Neural crest cell (in vitro differentiated cells): ENCODE results near the gene ATL1. TPM values are rescaled to one million over a fixed set of nuclear protein-coding genes. Genes with fewer than 3 reads are reported as not detected.
A peak's percentile ranks its signal among the peaks of the same experiment; 100 is the strongest.
"Not testable (repeated sequence)": the region's sequence is repeated elsewhere in the genome, so short reads cannot be mapped to it uniquely, and the experiment has no call there.

Experiments
- DNase-seq: peaks from one replicate; pipeline ENCODE4 v3.0.0; 2021; ENCODE audit warnings: low read depth, mixed read lengths, low spot score
- H3K27ac Mint-ChIP-seq: one replicate; pipeline ENCODE4 v1.8.0; 2021; ENCODE audit warnings: mild to moderate bottlenecking, mixed read lengths; ENCODE audit not compliant: unreplicated experiment
- H3K27me3 Mint-ChIP-seq: 2 replicates; pipeline ENCODE4 v1.8.0; 2021; ENCODE audit warnings: low read depth, mild to moderate bottlenecking, mixed read lengths
- H3K36me3 Mint-ChIP-seq: 2 replicates; pipeline ENCODE4 v1.8.0; 2021; ENCODE audit warnings: low read depth, mild to moderate bottlenecking, mixed read lengths
- H3K4me1 Mint-ChIP-seq: 2 replicates; pipeline ENCODE4 v1.8.0; 2021; ENCODE audit warnings: mixed read lengths
- H3K4me3 Mint-ChIP-seq: one replicate; pipeline ENCODE4 v1.8.0; 2021; ENCODE audit warnings: mild to moderate bottlenecking, mixed read lengths
- H3K9me3 Mint-ChIP-seq: 2 replicates; pipeline ENCODE4 v1.8.0; 2021; ENCODE audit warnings: mixed read lengths
- total RNA-seq: library from RNA; stranded (reverse); gene quantifications from 2 replicates; pipeline ENCODE4 v1.2.1, GENCODE V29; 2021
- TF ChIP-seq, protein P1 (sequence below): fragments of 200-600 bp; sonication (generic); conservative IDR thresholded peaks from 2 replicates; pipeline ENCODE4 v1.5.0; 2021; ENCODE audit warnings: antibody characterized with exemption, mild to moderate bottlenecking

Gene ATL1
- total RNA-seq, 1 donor from 2014 or later = 15.9 TPM

DNA sequence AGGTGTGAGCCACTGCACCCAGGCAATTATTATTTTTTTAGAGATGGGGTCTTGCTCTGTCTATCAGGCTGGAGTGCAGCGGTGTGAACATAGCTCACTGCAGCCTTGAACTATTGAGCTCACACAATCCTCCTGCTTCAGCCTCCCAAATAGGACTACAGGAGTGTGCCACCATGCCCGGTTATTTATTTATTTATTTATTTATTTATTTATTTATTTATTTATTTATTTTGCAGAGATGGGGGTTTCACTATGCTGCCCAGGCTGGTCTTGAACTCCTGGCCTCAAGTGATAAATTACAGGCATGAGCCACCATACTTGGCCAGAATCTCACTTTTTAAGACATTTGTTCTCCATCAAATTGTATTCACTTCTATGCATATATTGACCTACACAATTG, 56.3 kb downstream of the ATL1 start:
- Mint-ChIP-seq H3K27ac (no peak overlapping the region), H3K36me3 (peaks cover 4% of the 10 kb centered on the region), H3K9me3 (no peaks in the 10 kb centered on the region), H3K4me1 (peaks cover 10% of the 10 kb centered on the region), H3K27me3 (no peaks in the 10 kb centered on the region), H3K4me3 (no peak overlapping the region)
- no peak for DNase-seq
- TF ChIP-seq, protein P1, sequence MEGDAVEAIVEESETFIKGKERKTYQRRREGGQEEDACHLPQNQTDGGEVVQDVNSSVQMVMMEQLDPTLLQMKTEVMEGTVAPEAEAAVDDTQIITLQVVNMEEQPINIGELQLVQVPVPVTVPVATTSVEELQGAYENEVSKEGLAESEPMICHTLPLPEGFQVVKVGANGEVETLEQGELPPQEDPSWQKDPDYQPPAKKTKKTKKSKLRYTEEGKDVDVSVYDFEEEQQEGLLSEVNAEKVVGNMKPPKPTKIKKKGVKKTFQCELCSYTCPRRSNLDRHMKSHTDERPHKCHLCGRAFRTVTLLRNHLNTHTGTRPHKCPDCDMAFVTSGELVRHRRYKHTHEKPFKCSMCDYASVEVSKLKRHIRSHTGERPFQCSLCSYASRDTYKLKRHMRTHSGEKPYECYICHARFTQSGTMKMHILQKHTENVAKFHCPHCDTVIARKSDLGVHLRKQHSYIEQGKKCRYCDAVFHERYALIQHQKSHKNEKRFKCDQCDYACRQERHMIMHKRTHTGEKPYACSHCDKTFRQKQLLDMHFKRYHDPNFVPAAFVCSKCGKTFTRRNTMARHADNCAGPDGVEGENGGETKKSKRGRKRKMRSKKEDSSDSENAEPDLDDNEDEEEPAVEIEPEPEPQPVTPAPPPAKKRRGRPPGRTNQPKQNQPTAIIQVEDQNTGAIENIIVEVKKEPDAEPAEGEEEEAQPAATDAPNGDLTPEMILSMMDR = no peak

DNA sequence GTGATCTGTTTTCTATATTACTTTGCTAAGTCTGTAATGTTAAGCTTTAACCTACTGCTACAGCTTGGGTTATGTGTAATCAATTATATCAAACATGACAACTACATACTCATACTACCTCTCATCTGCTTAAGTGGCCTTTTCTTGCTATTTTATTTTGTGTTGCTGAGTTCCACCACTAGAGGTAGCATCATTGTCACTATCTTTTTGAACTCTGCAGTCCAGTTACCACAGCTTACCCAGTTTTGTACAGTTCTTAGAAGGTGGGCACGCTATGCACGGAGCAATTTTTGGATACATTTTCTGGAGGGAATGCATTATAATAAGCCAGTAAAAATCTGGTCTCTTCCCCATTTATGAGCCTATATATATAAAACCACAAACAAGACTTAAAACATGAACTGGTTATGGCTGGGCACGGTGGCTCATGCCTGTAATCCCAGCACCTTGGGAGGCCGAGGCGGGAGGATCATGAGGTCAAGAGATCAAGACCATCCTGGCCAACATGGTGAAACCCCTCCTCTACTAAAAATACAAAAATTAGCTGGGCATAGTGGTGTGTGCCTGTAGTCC, 59.7 kb downstream of the ATL1 start:
- peaks cover 10% of the 10 kb centered on the region for H3K4me1 Mint-ChIP-seq
- no peaks in the 10 kb centered on the region for H3K9me3 Mint-ChIP-seq
- H3K27me3 Mint-ChIP-seq = no peaks in the 10 kb centered on the region
- DNase-seq = no peak
- no peak overlapping the region for H3K4me3 Mint-ChIP-seq
- TF ChIP-seq, protein P1 = peak; percentile 68
- H3K27ac Mint-ChIP-seq = no peak overlapping the region
- peaks cover 4% of the 10 kb centered on the region for H3K36me3 Mint-ChIP-seq

DNA sequence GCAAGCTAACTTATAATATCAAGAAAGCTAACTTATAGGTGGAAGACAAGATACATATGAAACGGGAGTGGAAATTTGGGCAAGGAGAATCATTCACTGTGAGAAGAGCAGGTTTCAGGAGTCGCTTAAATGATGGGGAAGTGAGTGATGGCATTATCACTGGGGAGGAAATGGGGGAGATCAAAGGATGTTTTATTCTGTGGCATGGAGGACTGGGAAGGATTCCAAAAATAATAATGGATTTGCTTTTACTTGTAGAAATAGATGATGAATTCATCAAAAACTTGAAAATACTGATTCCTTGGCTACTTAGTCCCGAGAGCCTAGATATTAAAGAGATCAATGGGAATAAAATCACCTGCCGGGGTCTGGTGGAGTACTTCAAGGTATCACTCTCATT, 60.4 kb downstream of the ATL1 start:
- no peak overlapping the region for H3K27ac Mint-ChIP-seq

DNA sequence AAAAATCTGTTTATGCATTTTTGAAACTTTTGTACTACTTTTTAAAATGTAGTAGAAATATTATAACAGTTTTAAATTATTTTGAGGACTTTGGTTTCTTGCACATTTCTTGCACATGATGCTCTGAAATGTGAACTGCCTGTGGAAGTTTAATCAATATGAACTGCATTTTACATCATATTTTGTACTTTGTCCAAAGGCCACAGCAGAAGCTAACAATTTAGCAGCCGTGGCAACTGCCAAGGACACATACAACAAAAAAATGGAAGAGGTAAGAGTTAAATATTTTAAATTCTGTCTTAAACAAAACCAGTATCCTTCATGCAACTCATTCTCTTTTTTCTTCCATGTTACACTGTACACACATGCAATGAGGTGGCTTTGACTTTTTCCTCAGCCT, 63.0 kb downstream of the ATL1 start:
- H3K36me3 Mint-ChIP-seq = peaks cover 2% of the 10 kb centered on the region
- no peaks in the 10 kb centered on the region for H3K4me1 Mint-ChIP-seq
- H3K9me3 Mint-ChIP-seq = no peaks in the 10 kb centered on the region
- DNase-seq = no peak
- H3K4me3 Mint-ChIP-seq = no peak overlapping the region
- no peak overlapping the region for H3K27ac Mint-ChIP-seq
- TF ChIP-seq, protein P1 = no peak
- no peaks in the 10 kb centered on the region for H3K27me3 Mint-ChIP-seq

More for the DNA sequence above, 60.4 kb downstream of the ATL1 start:
- Mint-ChIP-seq H3K4me3 (no peak overlapping the region), H3K36me3 (peaks cover 6% of the 10 kb centered on the region), H3K9me3 (no peaks in the 10 kb centered on the region), H3K4me1 (peaks cover 5% of the 10 kb centered on the region), H3K27me3 (no peaks in the 10 kb centered on the region)
- DNase-seq = no peak
- TF ChIP-seq, protein P1 = no peak

DNA sequence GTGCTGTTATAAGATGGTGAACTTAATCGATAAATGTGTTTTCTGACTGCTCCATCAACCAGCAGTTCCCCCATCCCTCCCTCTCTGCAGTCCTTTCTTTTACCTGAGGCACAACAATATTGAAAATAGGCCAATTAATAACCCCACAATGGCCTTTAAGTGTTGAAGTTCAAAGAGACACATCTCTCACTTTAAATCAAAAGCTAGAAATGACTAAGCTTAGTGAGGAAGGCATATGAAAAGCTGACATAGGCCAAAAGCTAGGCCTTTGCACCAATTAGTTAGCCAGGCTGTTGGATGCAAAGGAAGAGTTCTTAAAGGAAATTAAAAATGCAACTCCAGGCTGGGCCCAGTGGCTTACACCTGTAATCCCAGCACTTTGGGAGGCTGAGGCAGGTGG, 64.5 kb downstream of the ATL1 start:
- H3K4me1 Mint-ChIP-seq = no peaks in the 10 kb centered on the region
- no peak for DNase-seq
- H3K27ac Mint-ChIP-seq = no peak overlapping the region
- no peaks in the 10 kb centered on the region for H3K27me3 Mint-ChIP-seq
- peaks cover 2% of the 10 kb centered on the region for H3K36me3 Mint-ChIP-seq
- H3K9me3 Mint-ChIP-seq = no peaks in the 10 kb centered on the region
- TF ChIP-seq, protein P1 = no peak
- H3K4me3 Mint-ChIP-seq = no peak overlapping the region

DNA sequence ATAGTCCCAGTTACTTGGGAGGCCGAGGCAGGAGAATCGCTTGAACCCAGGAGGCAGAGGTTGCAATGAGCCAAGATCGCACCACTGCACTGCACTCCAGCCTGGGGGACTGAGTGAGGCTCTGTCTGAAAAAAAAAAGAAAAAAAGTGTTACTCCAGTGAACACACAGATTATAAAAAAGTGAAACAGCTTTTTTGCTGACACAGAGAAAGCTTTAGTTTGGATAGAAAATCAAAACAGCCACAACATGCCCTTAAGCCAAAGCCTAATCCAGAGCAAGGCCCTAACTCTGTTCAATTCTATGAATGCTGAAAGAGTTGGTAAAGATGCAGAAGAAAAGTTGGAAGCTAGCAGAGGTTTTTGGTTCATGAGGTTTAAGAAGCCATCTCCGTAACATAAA, 65.0 kb downstream of the ATL1 start:
- DNase-seq, H3K4me1 Mint-ChIP-seq, H3K27me3 Mint-ChIP-seq, H3K4me3 Mint-ChIP-seq, H3K27ac Mint-ChIP-seq, H3K9me3 Mint-ChIP-seq, H3K36me3 Mint-ChIP-seq: not testable (repeated sequence)
